HK-2 (cell line): Measurements from ENCODE around the gene TBCD.
"Not testable (repeated sequence)": the region's sequence is repeated elsewhere in the genome, so short reads cannot be mapped to it uniquely, and the experiment has no call there.

Experiments
- DNase-seq: peaks from one replicate; pipeline ENCODE4 v3.0.0-alpha.2; 2018; ENCODE audit not compliant: unreplicated experiment

TBCD gene

GRCh38 chr17:82970067-82970466, 218.2 kb downstream of the TBCD start:
- DNase-seq = no peak

- no peak for DNase-seq
These were observed 219.1 kb downstream of the TBCD start for GRCh38 chr17:82970818-82971590.

GRCh38 chr17:82972836-82973372, 221.0 kb downstream of the TBCD start:
- no peak for DNase-seq

- DNase-seq = no peak
These were observed 221.7 kb downstream of the TBCD start for GRCh38 chr17:82973456-82974135.

GRCh38 chr17:82974136-82974952, 222.5 kb downstream of the TBCD start:
- DNase-seq = no peak

DNA sequence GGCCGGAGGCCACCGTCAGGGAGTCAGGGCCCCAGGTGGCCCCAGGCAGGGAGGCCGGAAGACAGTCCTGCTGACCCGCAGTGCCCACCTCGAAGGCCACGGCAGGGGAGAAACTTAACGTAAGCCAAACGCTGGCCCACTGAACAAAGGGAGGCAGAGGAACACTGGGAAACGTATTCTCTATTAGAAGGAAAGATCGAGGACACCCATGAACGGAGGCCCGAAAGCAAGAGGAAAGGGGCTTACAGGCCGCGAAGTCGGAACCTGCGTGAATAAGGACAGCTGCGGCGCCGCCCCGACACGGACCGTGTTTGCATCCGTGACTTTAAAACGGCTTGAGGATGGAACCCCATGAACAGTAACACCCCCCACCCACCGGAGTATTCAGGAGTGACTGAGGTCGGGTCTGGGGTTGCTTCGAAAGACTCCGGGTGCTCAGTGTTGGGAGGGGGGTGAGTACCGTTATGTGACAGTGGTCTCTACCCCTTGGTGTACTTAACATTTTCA, 225.2 kb downstream of the TBCD start:
- DNase-seq = no peak

- DNase-seq = no peak
These were observed 225.7 kb downstream of the TBCD start for GRCh38 chr17:82977606-82978005.

DNA sequence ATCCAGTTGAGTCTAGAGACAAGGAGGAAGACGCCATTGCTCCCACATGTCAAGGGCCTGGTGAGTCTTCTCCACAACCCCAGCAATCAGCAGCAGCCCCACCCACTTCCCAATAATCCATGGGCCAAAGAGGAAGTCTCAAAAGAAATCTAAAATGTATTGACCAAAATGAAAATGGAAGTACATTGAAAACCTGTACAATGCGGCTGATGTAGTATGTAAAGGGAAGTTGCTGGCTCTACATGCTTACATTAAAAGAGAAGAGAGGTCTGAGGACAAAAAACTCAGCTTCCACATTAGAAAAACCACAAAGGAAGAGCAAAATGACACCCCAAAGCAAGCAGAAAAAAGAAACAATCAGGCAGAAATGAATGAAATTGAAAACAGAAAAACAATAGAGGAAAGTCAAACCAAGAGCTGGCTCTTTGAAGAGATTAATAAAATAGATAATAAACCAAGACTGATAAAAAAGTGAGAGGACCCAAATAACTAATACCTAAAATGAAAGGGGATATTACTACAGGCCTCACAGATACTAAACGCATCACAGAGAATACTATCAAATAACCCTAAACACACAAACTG, 227.0 kb downstream of the TBCD start:
- no peak for DNase-seq

DNA sequence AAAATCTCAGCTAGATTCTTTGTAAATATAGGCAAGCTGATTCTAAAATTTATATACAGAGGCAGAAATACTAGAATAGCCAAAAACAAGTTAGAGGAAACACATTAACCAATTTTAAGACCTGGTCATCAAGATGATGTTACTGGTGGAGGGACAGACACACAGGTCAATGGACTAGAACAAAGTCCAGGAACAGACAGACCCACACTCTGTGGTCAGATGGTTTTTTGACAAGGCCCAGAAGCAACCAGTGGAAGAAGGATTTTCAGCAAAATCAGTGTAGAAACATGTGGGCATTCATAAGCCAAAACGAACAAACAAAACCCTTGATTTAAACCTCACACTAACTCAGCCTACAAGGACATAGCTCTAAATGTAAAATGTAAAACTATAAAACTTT, 227.9 kb downstream of the TBCD start:
- no peak for DNase-seq

DNA sequence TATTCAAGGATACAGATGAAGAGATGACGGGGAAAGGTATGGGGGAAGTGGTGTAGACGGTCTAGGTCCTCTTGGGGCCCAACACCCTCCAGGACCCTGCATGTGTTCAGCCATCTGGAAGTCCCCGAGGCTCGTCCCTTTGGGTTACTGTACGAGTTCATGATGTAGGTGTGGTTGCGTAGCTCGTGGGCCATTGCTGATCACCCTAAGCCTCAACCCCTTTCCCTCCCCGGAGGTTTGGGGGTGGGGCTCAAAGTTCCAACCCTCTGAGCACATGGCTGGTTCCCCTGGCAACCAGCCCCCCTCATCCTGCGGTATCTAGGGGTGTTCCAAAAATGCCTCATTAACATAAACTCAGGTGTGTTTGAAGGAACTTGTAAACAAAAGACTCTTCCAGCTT, 228.8 kb downstream of the TBCD start:
- DNase-seq = no peak

GRCh38 chr17:82981141-82981730, 229.4 kb downstream of the TBCD start:
- no peak for DNase-seq

DNA sequence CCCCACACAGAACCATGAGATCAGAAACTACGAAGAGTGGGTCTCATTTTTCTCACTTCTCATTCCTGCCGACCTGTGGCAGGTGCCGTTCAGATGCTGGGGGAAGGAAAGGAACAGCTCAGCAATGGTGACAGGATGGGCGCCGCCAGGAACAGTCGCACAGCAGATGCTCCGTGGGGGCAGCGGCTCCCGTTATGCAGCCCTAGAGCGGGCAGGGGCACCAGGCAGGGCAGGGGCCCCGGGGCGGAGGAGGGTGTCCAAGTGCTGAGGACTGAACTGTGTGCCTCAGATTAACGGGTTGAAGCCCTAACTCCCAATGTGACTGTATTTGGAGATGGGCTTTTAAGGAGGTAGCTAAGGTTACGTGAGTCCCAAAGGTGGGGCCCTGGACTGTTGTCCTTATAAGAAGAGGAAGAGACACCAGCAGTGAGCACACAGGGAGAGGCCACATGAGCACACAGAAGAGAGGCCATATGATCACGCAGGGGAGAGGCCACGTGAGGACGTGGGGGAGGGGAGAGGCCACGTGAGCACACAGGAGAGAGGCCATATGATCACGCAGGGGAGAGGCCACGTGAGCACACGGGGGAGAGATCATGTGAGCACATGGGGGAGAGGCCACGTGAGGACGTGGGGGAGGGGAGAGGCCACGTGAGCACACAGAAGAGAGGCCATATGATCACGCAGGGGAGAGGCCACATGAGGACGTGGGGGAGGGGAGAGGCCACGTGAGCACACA, 231.8 kb downstream of the TBCD start:
- no peak for DNase-seq

GRCh38 chr17:82984249-82984617, 232.4 kb downstream of the TBCD start:
- DNase-seq = not testable (repeated sequence)

DNA sequence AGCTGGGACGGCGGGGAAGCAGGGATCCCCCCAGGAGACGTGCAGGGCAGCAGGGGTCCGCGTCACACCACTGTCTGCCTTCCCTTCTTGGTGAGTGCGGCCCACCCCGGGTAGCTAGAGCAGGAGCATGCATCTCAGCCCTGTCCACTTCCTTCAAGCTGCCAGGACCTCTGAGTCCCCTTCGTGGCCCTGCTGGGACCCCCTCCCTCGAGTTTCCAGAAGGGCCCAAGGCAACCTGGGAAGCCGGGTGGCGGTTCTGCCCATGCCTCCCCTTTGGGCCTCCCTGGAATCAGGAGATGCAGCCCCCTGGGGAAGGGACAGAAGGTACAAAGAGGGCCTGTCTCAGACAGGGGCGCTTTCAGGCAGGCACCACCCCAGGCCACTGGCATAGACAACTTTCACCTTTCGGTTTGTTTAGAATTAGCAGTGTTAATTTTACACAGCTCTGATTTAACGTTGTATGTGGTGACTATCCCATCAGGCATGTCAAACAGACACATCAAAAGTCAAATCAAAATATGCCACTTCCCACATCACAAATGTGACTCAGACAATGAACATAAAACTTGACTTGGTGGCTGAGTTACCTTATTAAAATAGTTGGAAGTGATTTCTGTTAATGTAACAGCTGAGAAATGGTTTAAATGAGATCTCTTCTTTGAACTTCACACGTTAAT, 233.0 kb downstream of the TBCD start:
- DNase-seq = no peak

DNA sequence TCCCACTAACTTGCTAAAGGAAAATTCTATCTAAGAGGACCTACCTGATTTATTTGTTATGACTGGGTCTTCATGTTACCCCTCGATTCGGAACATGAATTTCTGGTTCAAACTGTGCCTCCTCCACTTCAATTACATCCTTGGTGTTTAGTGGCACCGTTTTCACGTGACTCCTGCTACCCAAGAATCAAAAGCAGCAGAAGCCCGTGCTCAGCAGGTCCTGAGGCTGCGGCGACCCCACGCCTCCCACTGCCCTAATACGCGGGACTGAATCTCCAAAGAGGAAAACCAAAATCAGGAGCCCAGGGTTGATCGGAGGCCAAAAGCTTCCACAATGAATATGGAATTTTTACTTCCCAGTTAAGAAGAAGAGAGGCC, 233.6 kb downstream of the TBCD start:
- DNase-seq = no peak

- no peak for DNase-seq
These were observed 234.1 kb downstream of the TBCD start for GRCh38 chr17:82985973-82986372.

GRCh38 chr17:82989051-82989450, 237.2 kb downstream of the TBCD start:
- not testable (repeated sequence) for DNase-seq

GRCh38 chr17:82989881-82990280, 238.0 kb downstream of the TBCD start:
- no peak for DNase-seq

DNA sequence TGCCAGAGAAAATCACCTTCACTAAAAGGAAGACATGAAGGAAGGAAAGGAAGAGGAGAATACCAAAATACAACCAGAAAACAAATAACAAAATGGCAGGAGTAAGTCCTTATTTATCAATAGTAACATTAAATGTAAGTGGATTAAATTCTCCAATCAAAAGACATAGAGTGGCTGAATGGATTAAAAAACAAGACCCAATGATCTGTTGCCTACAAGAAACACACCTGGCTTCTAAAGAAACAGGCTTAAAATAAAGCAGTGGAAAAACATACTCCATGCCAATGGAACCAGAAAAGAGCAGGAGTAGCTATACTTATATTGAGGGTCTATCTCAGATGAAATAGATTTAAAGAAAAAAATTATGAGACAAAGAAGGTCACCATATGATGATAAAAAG, 241.1 kb downstream of the TBCD start:
- no peak for DNase-seq
